Kasumi-1 (cell line): ENCODE measurements around the gene RECK.
A peak's percentile ranks its signal among the peaks of the same experiment; 100 is the strongest.
"Not testable (repeated sequence)": the region's sequence is repeated elsewhere in the genome, so short reads cannot be mapped to it uniquely, and the experiment has no call there.

Source experiments
- DNase-seq, 2 experiments: peaks; one replicate each; lab custom pipeline; 2025; lab: John Stamatoyannopoulos, UW

RECK gene

GRCh38 chr9:36036780-36037548, at the start of gene RECK:
RECK (plus strand) TSS chr9:36036913; CDS start chr9:36036999, 86 bp downstream.
- peak; percentile 33 to 47 for DNase-seq

GRCh38 chr9:35990155-35990554, 46.6 kb upstream of the RECK start:
- no peak for DNase-seq

GRCh38 chr9:35993136-35993535, 43.6 kb upstream of the RECK start:
- not testable (repeated sequence) for DNase-seq

- no peak for DNase-seq
These were observed 42.6 kb upstream of the RECK start for GRCh38 chr9:35993976-35994720.

- DNase-seq: no peak
These were observed 41.8 kb upstream of the RECK start for GRCh38 chr9:35994959-35995358.

GRCh38 chr9:35996358-35996970, 40.2 kb upstream of the RECK start:
- DNase-seq: no peak

- not testable (repeated sequence) for DNase-seq
These were observed 39.7 kb upstream of the RECK start for GRCh38 chr9:35997016-35997415.

- DNase-seq: no peak
These were observed 38.4 kb upstream of the RECK start for GRCh38 chr9:35998333-35998732.

- no peak for DNase-seq
These were observed 30.8 kb upstream of the RECK start for GRCh38 chr9:36005891-36006290.

- DNase-seq: peak; percentile 25 to 28
These were observed 30.0 kb upstream of the RECK start for GRCh38 chr9:36006549-36007315.

- DNase-seq: peak in 1 of 2 experiments; percentile 13
These were observed 29.4 kb upstream of the RECK start for GRCh38 chr9:36007316-36007708.

GRCh38 chr9:36007852-36008251, 28.9 kb upstream of the RECK start:
- DNase-seq: no peak

- DNase-seq: peak; percentile 72 to 81
These were observed 27.9 kb upstream of the RECK start for GRCh38 chr9:36008774-36009300.

GRCh38 chr9:36011379-36011778, 25.3 kb upstream of the RECK start:
- no peak for DNase-seq

GRCh38 chr9:36017278-36017677, 19.4 kb upstream of the RECK start:
- DNase-seq: no peak

GRCh38 chr9:36018129-36018528, 18.6 kb upstream of the RECK start:
- no peak for DNase-seq

- no peak for DNase-seq
These were observed 17.6 kb upstream of the RECK start for GRCh38 chr9:36018891-36019720.

- no peak for DNase-seq
These were observed 14.7 kb upstream of the RECK start for GRCh38 chr9:36021968-36022367.

- peak; percentile 46 to 70 for DNase-seq
These were observed 13.3 kb upstream of the RECK start for GRCh38 chr9:36023260-36024048.

- DNase-seq: no peak
These were observed 11.0 kb upstream of the RECK start for GRCh38 chr9:36025746-36026145.
